Subcutaneous adipose tissue (tissue), 4 donors: ENCODE data around the gene WFDC2. TPM values are rescaled to one million over a fixed set of nuclear protein-coding genes. Genes with fewer than 3 reads are reported as not detected.

Source experiments
- total RNA-seq, 4 donors: library from RNA; depleted of rRNA; stranded (reverse); fragments of >200 nt; gene quantifications; one replicate each; pipeline ENCODE4 v1.1.0, GENCODE V29; 2016
- TF ChIP-seq, protein P1 (sequence below): fragments of 450-650 bp; IDR thresholded peaks from one replicate; pipeline ENCODE4 v1.5.1; 2016; ENCODE audit warnings: low read depth, mild to moderate bottlenecking, control low read depth, antibody characterized with exemption, moderate library complexity

Gene WFDC2, protein sequence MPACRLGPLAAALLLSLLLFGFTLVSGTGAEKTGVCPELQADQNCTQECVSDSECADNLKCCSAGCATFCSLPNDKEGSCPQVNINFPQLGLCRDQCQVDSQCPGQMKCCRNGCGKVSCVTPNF
- 1 to 10 TPM in 1 of 4 donors, not detected in 3; 2.6 TPM for total RNA-seq

DNA sequence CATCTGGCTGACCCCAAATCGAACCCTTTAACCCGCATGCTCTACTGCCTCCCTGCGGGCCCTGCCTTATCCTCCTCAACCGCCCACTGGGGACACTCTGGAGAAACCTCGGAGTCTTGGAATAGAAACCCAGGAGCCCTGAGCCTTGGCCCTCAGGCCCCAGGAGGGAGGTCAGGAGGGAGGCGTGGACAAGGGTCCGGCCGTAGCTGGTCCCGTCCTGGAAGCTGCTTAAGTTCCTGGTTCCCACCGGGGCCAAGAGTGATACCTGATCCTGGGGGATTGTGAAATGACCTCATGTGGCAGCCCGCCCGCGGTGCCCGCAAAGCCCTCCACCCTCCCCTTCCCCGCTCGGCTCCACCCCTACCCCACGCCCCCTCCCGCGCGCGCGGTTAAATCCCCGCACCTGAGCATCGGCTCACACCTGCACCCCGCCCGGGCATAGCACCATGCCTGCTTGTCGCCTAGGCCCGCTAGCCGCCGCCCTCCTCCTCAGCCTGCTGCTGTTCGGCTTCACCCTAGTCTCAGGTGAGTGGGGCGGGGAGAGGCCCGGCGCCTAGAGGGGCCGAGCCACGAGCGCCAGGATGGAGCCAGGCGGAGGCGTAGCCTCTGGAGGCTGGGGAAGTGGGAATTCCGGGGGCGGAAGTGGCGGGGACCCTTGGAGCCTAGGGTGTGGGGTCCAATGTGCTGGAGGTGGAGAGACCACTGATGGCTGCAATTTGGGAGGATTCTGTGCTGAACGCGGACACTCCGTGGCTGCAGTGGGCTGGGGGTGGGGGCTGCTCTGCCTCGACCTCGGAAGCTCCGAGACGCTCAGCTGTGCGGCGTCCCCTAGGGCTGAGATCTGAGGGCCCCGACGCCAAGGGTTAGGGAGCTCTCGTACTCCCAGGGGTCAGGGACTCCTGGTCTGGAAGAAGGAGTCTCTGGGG is at the start of gene WFDC2:
TSS of gene WFDC2 (plus strand) at position 418 of the 926 bp plus-strand sequence. CDS start at position 447, 29 bp downstream.
- TF ChIP-seq, protein P1, sequence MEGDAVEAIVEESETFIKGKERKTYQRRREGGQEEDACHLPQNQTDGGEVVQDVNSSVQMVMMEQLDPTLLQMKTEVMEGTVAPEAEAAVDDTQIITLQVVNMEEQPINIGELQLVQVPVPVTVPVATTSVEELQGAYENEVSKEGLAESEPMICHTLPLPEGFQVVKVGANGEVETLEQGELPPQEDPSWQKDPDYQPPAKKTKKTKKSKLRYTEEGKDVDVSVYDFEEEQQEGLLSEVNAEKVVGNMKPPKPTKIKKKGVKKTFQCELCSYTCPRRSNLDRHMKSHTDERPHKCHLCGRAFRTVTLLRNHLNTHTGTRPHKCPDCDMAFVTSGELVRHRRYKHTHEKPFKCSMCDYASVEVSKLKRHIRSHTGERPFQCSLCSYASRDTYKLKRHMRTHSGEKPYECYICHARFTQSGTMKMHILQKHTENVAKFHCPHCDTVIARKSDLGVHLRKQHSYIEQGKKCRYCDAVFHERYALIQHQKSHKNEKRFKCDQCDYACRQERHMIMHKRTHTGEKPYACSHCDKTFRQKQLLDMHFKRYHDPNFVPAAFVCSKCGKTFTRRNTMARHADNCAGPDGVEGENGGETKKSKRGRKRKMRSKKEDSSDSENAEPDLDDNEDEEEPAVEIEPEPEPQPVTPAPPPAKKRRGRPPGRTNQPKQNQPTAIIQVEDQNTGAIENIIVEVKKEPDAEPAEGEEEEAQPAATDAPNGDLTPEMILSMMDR, result no peak

DNA sequence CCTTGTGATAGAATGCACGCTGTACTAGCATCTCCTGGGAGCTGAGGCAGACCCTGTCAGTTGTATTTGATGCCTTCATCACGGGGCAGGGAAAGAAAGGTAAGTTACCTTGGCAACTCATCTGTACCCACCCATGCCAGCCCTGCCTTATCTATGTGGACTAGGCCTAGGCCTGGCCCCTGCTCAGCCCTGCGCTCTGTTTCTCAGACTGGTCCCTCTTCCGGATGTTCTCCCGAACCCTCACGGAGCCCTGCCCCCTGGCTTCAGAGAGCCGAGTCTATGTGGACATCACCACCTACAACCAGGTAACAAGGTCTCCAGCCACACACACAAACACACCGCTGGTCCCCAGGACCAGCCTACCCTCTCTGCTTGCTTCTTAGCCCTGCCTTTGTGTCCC is 49.4 kb upstream of the WFDC2 start:
- TF ChIP-seq, protein P1, result no peak

DNA sequence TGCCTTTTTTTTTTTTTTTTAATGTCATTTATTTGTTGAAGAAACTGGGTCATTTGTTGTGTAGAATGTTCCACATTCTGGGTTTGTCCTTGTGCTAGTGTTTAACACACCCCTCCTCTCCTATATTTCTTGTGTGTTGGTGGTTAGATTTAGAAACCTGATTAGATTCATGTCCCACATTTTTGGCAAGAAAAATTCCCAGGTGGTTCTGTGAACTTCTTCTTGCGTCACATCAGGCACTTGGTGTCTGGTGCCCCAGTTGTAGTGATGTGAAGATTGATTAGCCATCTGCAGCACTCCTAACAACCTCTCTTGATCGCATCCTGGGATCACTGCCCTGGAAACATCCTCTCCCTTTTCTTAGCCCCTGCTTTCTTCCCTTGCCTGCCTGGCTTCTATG is 45.9 kb upstream of the WFDC2 start:
- TF ChIP-seq, protein P1, result no peak

DNA sequence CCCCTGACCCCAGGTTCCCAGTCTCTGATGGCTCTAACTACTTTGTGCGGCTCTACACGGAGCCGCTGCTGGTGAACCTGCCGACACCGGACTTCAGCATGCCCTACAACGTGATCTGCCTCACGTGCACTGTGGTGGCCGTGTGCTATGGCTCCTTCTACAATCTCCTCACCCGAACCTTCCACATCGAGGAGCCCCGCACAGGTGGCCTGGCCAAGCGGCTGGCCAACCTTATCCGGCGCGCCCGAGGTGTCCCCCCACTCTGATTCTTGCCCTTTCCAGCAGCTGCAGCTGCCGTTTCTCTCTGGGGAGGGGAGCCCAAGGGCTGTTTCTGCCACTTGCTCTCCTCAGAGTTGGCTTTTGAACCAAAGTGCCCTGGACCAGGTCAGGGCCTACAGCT is 44.0 kb upstream of the WFDC2 start:
- TF ChIP-seq, protein P1, result no peak

DNA sequence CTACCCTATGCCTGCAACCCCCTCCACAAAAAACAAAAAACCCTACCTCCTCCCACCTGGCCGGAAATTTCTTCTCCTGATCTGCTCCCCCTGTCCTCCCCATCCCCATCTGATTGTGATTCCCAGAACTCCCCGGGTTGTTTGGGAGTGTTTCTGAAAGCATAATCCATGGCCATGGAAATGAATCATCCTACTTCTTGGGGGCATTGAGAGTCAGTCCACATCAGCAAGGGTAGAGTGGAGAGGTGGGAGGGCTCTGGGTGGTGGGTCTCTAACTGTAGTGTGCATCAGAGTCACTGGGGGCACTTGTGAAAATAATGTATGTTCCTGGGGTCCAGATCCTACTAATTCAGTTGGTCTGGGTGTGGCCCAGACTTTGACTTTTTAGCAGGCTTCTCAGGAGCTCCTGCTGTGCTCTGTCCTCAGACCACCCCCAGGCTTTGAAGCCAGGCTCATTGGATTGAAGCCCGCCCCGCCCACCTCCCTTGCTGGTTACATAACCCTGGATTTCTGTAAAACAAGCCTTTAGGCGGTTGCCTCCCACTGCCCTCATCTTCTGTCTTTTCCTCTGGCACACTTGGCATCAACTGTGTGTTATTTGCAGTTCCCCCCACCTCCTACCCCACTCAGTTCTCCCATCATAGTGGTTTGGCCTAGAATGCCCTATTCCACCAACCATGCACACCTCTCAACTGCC is 43.1 kb upstream of the WFDC2 start:
- TF ChIP-seq, protein P1, result no peak

DNA sequence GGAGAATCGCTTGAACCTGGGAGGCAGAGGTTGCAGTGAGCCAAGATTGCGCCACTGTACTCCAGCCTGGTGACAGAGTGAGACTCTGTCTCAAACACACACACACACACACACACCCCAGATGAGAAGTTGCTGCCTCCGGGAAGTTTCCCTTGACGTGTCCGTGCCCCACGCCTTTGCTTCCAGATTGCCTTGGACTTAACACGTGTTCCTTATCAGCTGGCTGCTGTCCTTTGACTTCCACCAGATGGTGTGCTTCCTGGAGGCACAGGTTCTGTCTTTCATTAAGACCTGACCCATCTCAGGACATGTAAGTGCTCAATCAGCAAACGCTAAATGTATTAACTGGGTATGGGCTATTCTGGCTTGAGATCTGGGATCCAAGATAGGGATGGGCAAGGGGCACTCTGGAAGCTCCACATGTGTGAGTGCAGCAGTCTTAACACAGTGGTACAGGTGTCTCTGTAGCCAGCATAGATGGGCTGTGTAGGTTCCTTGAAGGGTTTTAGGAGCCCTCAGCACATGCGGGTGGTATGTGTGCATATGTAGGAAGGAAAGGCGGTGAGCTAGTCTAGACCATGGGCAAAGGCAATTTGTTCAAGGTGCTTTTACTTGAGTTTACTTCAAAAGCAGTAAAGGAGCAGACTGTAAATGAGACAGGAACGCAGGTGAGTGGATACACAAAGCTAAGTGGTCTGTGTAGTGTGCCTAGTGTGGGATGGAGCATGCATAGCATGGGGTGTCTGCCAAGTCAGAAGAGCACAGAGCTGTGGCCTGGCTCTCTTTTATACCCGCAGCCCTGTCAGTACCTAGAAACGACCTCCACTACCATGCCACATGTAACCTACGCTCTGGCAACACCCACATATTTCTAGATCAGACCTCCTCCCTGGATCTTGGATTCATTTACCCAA is 42.1 kb upstream of the WFDC2 start:
- TF ChIP-seq, protein P1, result no peak
